Measurements from ENCODE around the gene RABEPK.
A peak's percentile ranks its signal among the peaks of the same experiment; 100 is the strongest.
"Not testable (repeated sequence)": the region's sequence is repeated elsewhere in the genome, so short reads cannot be mapped to it uniquely, and the experiment has no call there.

The RABEPK gene

DNA sequence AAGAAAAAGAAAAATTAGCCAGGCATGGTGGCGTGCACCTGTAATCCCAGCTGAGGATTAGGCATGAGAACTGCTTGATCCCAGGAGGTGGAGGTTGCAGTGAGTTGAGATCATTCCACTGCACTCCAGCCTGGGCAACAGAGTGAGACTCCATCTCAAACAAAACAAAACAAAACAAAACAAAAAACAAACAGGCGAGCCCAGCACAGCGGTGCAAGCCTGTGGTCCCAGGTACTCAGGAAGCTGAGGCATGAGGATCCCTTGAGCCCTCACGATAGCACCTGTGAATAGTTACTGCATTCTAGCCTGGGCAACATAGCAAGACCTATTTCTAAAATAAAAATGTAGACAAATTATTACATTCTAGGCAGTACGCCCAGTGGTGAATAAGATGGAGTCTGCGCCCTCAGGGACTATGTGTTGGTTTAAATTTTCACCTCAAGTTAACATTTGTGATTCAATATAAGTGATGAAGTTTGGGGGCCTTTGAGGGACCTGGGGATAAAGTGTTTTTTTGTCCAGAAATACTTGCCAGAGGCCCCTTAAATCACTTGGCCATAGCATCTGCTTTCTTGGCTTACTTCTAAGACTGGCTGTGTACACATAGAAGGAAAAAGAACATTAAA is 57.9 kb downstream of the RABEPK start:
- H3K4me3 ChIP-seq (ENCODE audit: insufficient read length, low read depth), result no peak overlapping the region
- H3K9me3 ChIP-seq (ENCODE audit: insufficient read depth, low read length), result no peaks in the 10 kb centered on the region
- no peaks in the 10 kb centered on the region for H3K4me1 ChIP-seq (ENCODE audit: insufficient read depth, insufficient read length)
- DNase-seq (ENCODE audit: low read depth, low spot score), result no peak
- H3K9ac ChIP-seq (ENCODE audit: insufficient read length, low read depth), result no peak overlapping the region
- H3K27me3 ChIP-seq (ENCODE audit: insufficient read depth, insufficient read length), result no peaks in the 10 kb centered on the region
- no peak for TF ChIP-seq SUZ12 (IDR thresholded peaks at IDR 0.05; ENCODE audit: extremely low read depth, insufficient read depth, insufficient read length)
- no peak for TF ChIP-seq YY1 (IDR thresholded peaks at IDR 0.05; ENCODE audit: insufficient read depth, insufficient read length)
- no peak for TF ChIP-seq ZNF274 (IDR thresholded peaks at IDR 0.05; ENCODE audit: low read depth, low read length)
- H3K36me3 ChIP-seq (ENCODE audit: insufficient read depth, insufficient read length, low read length), result no peaks in the 10 kb centered on the region

DNA sequence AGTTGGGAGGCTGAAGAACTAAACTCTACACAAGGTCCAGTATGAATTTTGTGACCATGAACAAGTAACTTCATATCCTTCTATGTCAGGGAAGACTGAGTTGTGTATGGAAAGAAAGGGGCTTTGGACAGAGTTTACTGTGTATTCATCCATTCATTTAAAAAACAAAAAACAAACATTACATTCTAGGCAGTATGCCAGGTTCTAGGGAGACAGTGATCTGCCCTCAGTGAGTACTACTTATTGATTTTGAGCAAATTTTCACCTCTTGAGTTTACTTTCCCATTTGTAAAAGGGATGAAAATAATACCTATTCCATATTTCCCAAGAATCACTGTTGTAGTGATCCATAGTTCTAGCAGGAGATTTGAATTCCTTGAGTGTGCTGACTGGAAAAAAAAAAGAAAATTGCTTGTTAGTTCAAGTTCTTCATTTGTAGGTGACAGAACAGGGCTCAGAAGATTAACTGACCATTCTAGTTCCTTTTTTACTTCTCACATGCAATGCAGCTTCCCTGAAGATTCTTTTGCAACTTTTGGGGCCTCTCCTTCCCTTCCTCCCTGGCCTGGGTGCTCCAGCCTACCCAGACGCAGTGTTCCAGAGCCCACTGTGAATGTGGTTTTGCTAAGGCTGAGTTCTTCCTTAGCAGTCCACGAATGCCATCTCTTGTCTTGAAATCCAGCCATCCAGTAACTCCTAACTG is 58.6 kb downstream of the RABEPK start:
- no peaks in the 10 kb centered on the region for H3K4me1 ChIP-seq (ENCODE audit: insufficient read depth, insufficient read length)
- H3K4me3 ChIP-seq (ENCODE audit: insufficient read length, low read depth), result no peak overlapping the region
- peaks cover 7% of the 10 kb centered on the region for H3K36me3 ChIP-seq (ENCODE audit: insufficient read depth, insufficient read length, low read length)
- H3K27me3 ChIP-seq (ENCODE audit: insufficient read depth, insufficient read length), result no peaks in the 10 kb centered on the region
- TF ChIP-seq YY1 (IDR thresholded peaks at IDR 0.05; ENCODE audit: insufficient read depth, insufficient read length) (no peak), ZNF274 (IDR thresholded peaks at IDR 0.05; ENCODE audit: low read depth, low read length) (no peak), SUZ12 (IDR thresholded peaks at IDR 0.05; ENCODE audit: extremely low read depth, insufficient read depth, insufficient read length) (no peak)
- H3K9ac ChIP-seq (ENCODE audit: insufficient read length, low read depth), result no peak overlapping the region
- no peak for DNase-seq (ENCODE audit: low read depth, low spot score)
- H3K9me3 ChIP-seq (ENCODE audit: insufficient read depth, low read length), result no peaks in the 10 kb centered on the region

DNA sequence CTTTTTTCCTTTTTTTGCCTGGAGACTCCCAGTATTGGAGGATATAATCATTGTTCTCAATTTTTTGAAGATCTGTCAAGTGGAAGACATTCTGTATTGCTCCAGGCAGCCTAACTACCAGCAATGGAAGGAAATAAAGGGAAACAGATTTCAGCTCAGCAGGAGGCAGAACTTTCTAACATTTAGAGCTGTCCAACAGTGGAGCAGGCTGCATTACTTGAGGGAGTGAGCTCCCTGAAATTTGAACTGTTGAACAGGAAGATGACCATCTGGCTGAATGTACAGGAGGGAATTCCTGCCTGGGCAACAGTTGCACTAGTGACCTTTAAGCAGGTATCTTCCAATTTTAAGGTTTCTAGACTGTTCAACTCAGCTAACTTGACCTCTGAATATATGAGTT is 60.2 kb downstream of the RABEPK start:
- peaks cover 16% of the 10 kb centered on the region for H3K36me3 ChIP-seq (ENCODE audit: insufficient read depth, insufficient read length, low read length)
- H3K4me1 ChIP-seq (ENCODE audit: insufficient read depth, insufficient read length), result no peaks in the 10 kb centered on the region
- H3K27me3 ChIP-seq (ENCODE audit: insufficient read depth, insufficient read length), result no peaks in the 10 kb centered on the region
- H3K9me3 ChIP-seq (ENCODE audit: insufficient read depth, low read length), result no peaks in the 10 kb centered on the region
- H3K9ac ChIP-seq (ENCODE audit: insufficient read length, low read depth), result no peak overlapping the region
- H3K4me3 ChIP-seq (ENCODE audit: insufficient read length, low read depth), result no peak overlapping the region
- no peak for DNase-seq (ENCODE audit: low read depth, low spot score)
- TF ChIP-seq SUZ12 (IDR thresholded peaks at IDR 0.05; ENCODE audit: extremely low read depth, insufficient read depth, insufficient read length) (no peak), ZNF274 (IDR thresholded peaks at IDR 0.05; ENCODE audit: low read depth, low read length) (no peak), YY1 (IDR thresholded peaks at IDR 0.05; ENCODE audit: insufficient read depth, insufficient read length) (no peak)

DNA sequence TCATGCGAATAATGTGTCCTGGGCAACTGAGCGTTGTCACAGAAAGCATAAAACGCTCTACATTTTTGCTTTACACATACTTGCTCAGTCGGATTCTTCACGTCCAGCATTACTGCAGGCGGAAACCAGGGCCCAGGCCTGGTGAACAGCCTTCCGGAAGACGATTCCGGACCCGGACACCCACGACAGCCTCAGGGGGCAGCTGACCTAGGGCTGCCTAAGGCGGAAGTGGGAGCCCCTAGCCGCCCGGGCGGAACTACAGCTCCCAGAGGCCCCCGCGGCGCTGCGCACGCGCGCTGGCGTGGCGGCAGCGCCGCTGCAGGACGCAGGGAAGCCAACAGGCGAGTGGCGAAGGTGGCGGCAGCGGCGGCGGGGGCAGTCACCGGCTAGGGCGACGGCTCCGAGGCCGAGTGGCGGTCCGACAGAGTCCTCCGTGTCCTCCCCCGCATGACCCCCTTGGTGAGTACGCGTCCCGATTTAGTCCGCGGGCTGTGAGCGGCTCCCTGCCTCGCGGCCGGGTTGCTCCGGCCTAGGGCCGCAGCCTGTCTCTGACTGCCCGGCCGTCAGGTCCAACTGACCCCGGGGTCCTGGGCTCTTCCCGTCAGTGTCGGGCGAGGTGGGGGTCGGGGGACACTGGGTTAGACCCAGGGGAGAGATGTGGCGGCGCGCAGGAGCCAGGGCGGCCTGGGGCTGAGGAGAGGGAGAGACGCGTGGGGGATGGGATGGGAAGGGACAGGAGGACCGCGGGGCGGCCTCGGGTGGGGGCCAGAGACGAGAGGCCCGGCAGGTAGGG is 61.4 kb downstream of the RABEPK start, which contains the start of gene GAPVD1:
GAPVD1 (plus strand) TSS at position 326 of the 793 bp plus-strand sequence. CDS start 37,096 bp downstream, outside the sequence.
- peak within 1 kb of the TSS; percentile 96 for H3K9ac ChIP-seq (ENCODE audit: insufficient read length, low read depth)
- H3K27me3 ChIP-seq (ENCODE audit: insufficient read depth, insufficient read length), result no peaks in the 10 kb centered on the region
- peak within 1 kb of the TSS; percentile 96 for H3K4me3 ChIP-seq (ENCODE audit: insufficient read length, low read depth)
- TF ChIP-seq YY1 (IDR thresholded peaks at IDR 0.05; ENCODE audit: insufficient read depth, insufficient read length), result no peak
- no peak for TF ChIP-seq SUZ12 (IDR thresholded peaks at IDR 0.05; ENCODE audit: extremely low read depth, insufficient read depth, insufficient read length)
- TF ChIP-seq ZNF274 (IDR thresholded peaks at IDR 0.05; ENCODE audit: low read depth, low read length), result no peak
- DNase-seq (ENCODE audit: low read depth, low spot score), result peak; percentile 89
- H3K4me1 ChIP-seq (ENCODE audit: insufficient read depth, insufficient read length), result no peaks in the 10 kb centered on the region
- H3K36me3 ChIP-seq (ENCODE audit: insufficient read depth, insufficient read length, low read length), result peaks cover 16% of the 10 kb centered on the region
- H3K9me3 ChIP-seq (ENCODE audit: insufficient read depth, low read length), result no peaks in the 10 kb centered on the region

DNA sequence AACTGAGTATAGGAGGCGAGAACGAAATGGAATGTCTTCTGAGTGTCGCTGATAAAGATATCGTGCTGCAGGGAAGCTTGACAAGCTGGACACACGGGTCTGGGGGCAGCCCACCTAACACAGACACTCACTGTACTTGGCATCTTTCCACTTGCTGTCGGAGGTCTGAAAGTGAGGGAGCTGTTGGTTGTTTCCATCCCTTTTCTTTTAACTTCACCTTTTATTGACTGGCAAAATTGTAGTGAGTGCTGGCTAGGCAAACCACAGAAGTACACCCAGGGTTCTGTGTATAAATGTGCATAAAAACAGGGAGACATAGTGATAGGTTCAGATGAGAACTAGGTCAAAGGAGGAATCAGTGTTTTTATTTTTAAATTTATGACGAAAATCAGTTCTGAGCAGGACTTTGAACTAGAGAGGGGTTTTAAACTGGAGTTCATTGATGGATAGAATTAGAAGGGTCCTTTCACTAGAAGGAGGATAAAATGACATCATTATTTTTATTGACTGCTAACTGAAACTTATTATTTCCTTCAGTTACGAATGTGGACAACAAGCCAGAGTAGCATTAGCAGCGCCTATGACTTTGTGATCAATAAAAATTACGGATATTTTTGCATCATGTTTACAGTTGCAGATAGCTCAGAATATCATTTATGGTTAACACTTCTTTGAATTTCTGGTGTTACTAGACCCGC is 62.1 kb downstream of the RABEPK start:
- H3K36me3 ChIP-seq (ENCODE audit: insufficient read depth, insufficient read length, low read length), result peaks cover 16% of the 10 kb centered on the region
- H3K27me3 ChIP-seq (ENCODE audit: insufficient read depth, insufficient read length), result no peaks in the 10 kb centered on the region
- H3K9me3 ChIP-seq (ENCODE audit: insufficient read depth, low read length), result no peaks in the 10 kb centered on the region
- no peak for DNase-seq (ENCODE audit: low read depth, low spot score)
- H3K9ac ChIP-seq (ENCODE audit: insufficient read length, low read depth), result peak overlapping the region; percentile 96
- H3K4me3 ChIP-seq (ENCODE audit: insufficient read length, low read depth), result peak overlapping the region; percentile 96
- H3K4me1 ChIP-seq (ENCODE audit: insufficient read depth, insufficient read length), result no peaks in the 10 kb centered on the region
- TF ChIP-seq SUZ12 (IDR thresholded peaks at IDR 0.05; ENCODE audit: extremely low read depth, insufficient read depth, insufficient read length) (no peak), ZNF274 (IDR thresholded peaks at IDR 0.05; ENCODE audit: low read depth, low read length) (no peak), YY1 (IDR thresholded peaks at IDR 0.05; ENCODE audit: insufficient read depth, insufficient read length) (no peak)

DNA sequence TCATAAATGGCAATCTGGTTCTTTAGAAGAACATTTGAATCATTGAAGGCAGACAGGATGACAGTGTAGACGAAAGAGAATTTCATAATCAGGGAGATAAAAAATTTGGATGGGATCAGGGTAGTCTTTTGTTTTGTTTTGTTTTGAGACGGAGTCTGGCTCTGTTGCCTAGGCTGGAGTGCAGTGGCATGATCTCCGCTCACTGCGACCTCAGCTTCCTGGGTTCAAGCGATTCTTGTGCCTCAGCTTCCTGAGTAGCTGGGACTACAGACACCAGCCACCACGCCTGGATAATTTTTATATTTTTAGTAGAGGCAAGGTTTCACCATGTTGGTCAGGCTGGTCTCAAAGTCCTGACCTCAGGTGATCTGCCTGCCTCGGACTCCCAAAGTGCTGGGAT is 63.7 kb downstream of the RABEPK start:
- not testable (repeated sequence) for H3K9me3 ChIP-seq (ENCODE audit: insufficient read depth, low read length); H3K27me3 ChIP-seq (ENCODE audit: insufficient read depth, insufficient read length); DNase-seq (ENCODE audit: low read depth, low spot score); H3K4me3 ChIP-seq (ENCODE audit: insufficient read length, low read depth); H3K9ac ChIP-seq (ENCODE audit: insufficient read length, low read depth); H3K4me1 ChIP-seq (ENCODE audit: insufficient read depth, insufficient read length)
- peaks cover 25% of the 10 kb centered on the region for H3K36me3 ChIP-seq (ENCODE audit: insufficient read depth, insufficient read length, low read length)

All from NT2/D1 (cell line).